SK-N-SH (cell line): ENCODE measurements around the gene METAP1.

Source experiments
- EZH2phosphoT487 ChIP-seq: fragments of 200-600 bp; sonication (generic); IDR thresholded peaks from 2 replicates; pipeline ENCODE4 v1.6.1; 2017; ENCODE audit warnings: low read depth, mixed run types, mild to moderate bottlenecking, antibody characterized with exemption, moderate library complexity, borderline replicate concordance
- POLR2AphosphoS5 ChIP-seq: IDR thresholded peaks from 2 replicates; pipeline ENCODE4 v1.6.1; 2012; ENCODE audit warnings: low read depth, low read length
- RAD21 ChIP-seq: IDR thresholded peaks from 2 replicates; pipeline ENCODE4 v1.6.1; 2012; ENCODE audit warnings: mild to moderate bottlenecking, low read length
- TF ChIP-seq, protein P1 (sequence below): fragments of 200-600 bp; sonication (generic); IDR thresholded peaks from 2 replicates; pipeline ENCODE4 v1.6.1; 2017; ENCODE audit warnings: antibody characterized with exemption, mild to moderate bottlenecking, moderate library complexity

DNA sequence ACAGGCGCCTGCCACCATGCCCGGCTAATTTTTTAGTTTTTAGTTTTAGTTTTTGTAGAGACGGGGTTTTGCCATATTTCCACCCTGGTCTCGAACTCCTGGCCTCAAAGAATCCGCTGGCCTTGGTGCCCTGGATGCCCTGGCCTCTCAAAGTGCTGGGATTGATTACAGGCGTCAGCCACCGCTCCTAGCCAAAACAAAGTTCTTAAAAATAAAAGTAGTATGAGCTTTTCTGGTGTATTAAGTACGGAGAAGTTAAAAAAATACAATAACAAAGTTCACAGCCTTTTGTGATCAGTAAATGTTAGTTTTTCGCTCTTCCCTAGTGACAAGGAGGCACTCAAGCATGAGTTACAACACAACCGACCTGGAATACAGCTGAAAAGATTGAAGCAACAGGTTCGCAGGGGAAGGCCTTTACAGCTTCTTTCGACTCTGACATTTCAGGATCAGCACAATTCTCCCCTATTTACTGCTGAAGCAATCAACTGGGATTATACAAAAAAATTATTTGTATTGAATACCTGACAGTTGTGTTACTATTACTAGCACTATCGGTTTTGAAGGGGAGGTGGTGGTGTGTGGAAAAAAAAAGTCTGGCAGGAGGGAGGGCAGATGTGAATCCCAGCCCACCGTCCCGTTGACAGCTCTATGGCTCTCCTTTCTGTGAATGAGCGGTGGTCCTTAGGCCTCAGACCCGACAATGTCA, 893 bp upstream of the METAP1 start:
- TF ChIP-seq EZH2phosphoT487, result no peak
- TF ChIP-seq RAD21, result no peak
- TF ChIP-seq, protein P1, sequence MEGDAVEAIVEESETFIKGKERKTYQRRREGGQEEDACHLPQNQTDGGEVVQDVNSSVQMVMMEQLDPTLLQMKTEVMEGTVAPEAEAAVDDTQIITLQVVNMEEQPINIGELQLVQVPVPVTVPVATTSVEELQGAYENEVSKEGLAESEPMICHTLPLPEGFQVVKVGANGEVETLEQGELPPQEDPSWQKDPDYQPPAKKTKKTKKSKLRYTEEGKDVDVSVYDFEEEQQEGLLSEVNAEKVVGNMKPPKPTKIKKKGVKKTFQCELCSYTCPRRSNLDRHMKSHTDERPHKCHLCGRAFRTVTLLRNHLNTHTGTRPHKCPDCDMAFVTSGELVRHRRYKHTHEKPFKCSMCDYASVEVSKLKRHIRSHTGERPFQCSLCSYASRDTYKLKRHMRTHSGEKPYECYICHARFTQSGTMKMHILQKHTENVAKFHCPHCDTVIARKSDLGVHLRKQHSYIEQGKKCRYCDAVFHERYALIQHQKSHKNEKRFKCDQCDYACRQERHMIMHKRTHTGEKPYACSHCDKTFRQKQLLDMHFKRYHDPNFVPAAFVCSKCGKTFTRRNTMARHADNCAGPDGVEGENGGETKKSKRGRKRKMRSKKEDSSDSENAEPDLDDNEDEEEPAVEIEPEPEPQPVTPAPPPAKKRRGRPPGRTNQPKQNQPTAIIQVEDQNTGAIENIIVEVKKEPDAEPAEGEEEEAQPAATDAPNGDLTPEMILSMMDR, result no peak
- no peak for TF ChIP-seq POLR2AphosphoS5
